HG02870 (cell line): ENCODE data around the gene UBTD1.

Source experiments
- ATAC-seq: cut with Tn5 transposase; IDR thresholded peaks from one replicate; pipeline ENCODE4 v1.9.1; 2021; ENCODE audit warnings: mild to moderate bottlenecking, moderate library complexity; ENCODE audit not compliant: unreplicated experiment

Gene UBTD1

DNA sequence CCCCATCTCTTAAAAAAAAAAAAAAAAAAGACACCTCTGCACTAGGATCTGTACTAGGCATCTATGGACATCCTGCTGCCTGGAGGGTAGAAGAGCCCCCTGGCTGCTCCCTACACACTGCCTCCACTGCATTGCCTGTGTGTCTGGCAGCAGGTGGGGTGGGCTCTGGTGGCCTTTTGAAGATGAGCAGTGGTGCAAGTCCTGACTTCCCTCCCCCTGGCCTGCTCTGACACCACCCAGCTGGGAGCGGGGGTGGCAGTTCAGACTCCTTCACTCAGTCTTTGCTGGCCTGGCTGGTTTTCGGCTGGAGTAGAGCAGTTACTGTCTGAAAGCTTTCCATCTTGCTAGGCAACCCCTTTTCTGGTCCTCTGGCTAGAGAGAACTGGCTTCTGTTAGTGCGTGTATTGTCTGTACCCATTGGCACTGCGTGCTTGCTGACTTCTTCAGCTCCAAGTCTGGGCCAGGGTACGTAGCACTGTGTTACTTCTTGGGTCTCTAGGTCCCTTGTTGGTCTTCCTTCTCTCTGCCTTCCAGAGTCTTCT lies 108.4 kb downstream of the UBTD1 start:
- no peak for ATAC-seq

DNA sequence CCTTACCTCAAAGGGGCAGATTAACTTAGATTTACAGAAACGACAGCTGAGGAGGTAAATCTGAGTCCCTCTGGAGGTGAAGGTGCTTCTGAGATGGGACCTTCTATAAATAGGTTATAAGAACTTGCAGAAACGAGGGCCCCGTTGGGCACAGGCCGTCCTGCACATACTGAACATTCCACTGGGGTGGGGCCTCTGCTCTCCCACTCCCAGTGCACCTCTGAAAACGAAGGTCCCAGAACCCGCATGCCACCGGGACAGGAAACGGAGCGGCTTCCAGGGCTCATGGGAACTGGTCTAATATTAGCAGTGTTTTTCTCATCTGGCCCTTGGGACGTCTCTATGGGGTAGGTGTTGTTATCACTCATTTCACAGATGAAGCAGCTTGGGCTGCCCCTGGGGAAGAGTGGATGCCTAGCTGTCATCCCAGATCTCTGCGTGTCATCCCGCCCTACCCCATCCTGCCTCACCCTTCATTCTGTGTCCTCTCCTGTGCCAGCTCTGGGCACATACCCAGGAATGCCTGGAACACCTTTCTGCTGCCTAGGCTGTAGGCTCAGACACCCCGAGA lies 110.4 kb downstream of the UBTD1 start:
- no peak for ATAC-seq

DNA sequence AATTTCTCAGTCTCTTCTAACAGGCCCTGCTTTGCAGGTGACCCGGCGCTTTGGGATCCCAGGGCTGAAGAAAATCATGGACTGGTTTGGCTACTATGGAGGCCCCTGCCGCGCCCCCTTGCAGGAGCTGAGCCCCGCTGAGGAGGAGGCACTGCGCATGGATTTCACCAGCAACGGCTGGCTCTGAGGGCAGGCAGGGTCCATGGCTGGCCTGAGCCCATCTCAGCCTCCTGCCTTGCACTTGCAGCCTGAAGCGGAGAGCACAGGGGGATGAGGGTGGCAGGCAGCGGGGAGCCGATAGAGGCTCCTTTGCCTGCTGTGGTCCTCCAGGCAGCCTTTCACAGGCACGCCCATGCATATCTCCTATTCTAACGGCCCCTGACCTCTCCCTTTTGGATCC lies 112.7 kb downstream of the UBTD1 start:
- no peak for ATAC-seq

DNA sequence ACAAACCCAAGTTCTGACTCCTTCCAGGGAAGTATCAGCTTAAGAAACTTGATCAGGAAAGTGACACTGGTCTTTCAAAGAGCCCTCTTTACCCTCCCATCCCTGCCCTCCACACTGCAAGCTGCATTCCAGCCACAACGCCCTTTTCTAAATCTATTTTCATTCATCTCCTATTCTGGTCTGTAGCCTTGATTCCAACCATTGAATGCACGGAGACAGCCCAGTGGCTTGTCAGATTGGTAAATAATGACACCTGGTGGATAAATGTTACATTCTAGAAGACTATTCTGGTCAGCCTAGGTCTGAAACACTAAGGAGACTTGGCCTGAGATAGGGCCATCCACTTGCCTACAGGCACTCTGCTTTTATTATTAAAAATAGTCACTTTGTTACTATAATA lies 113.7 kb downstream of the UBTD1 start:
- ATAC-seq, result no peak

DNA sequence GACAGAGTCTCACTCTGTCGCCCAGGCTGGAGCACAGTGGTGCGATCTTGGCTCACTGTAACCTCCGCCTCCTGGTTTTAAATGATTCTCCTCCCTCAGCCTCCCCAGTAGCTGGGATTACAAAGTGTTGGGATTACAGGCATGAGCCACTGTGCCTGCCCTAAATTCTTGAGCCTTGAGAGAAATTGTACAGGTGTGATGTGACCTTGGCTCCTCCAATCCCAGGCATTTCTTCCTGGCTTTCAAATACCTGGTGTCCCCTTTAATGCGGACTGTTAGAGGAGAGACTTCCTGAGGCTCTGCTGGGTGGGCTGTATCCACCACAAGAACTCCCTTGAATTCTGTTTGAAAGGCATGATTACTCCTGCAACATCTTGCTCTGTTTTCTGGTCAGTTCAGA lies 119.6 kb downstream of the UBTD1 start:
- no peak for ATAC-seq

DNA sequence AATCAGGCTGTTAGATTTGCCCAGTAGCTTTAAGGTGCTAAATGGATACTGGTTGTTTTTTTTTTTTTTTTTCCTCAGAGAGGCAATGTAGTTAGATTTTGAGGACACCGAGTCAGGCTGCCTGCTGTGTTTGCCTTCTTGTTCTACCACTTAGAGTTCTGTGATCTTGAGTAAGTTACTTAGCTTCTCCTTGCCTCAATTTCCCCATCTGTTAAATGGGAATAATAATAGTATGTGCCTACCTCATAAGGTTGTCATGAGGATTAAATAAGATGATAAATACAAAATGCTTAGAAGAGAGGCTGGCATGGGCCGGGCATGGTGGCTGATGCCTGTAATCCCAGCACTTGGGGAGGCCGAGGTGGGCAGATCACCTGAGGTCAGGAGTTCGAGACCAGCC lies 120.0 kb downstream of the UBTD1 start:
- ATAC-seq, result no peak
